HG03432 (cell line): ENCODE results near the gene INIP.
"Not testable (repeated sequence)": the region's sequence is repeated elsewhere in the genome, so short reads cannot be mapped to it uniquely, and the experiment has no call there.

Experiments
- ATAC-seq: cut with Tn5 transposase; IDR thresholded peaks from one replicate; pipeline ENCODE4 v1.9.1; 2021; ENCODE audit warnings: mild to moderate bottlenecking, moderate library complexity; ENCODE audit not compliant: unreplicated experiment

The INIP gene

DNA sequence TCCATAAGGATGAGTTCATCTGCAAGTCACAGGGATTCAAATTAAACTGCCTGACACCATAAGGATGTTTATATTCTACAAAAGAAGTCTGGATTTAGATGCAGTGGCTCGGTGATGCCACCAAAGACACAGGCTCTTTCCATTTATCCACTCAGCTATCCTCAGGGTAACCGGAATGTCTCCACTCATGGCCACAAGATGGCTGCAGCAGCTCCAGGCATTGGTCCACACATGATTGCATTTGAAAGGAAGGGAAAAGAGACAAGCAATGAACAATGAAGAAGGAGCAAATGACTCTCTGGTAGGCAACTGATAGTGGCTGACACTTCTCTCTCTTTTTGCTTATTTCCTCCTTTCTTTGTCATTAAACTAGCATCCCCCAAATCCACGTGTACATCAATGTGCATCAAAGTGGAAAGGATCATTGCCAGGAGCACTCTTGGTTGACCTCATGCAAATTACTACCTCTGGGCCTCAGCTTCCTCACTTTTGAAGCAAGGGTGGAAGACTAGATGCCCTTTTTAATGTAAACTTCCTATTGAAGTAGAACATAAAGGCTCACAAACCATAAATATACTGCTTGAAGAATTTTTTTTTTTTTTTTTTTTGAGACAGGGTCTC, 25.4 kb upstream of the INIP start:
- ATAC-seq, result no peak

DNA sequence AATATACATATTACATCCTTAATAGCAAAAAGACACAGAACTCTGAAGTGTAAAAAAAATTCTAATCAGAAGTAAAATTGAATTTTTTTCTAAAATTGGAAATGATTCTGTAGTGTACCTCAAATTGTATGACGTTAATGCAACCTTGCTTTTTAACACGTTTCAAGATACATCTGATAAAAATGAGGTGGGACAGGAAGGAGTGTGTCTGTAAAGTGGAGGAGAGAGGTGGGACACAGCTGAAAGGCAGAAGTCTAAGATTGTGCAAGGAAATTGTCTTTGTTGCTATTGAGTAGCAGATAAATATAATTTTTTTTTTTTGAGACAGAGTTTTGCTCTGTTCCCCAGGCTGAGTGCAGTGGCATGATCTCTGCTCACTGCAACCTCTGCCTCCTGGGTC, 17.0 kb upstream of the INIP start:
- no peak for ATAC-seq

DNA sequence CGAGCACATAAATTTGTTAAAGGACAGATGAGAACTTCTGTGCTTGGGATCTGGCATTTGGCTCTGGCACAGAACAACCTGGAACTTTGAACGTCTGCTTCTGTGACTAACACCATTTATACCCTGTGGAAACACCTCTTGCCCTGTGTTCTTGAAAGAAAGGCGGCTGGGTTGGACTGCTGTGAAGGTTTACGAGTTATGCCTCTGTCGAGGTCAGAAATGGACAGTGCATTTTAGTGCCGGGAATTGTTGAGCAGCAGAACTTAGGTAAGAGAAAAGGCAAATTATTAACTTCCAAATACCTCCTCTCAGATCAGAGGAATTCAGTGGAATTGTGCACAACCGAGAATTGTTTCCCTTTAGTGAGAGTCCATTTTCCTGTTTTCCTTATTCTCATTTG, 14.1 kb upstream of the INIP start:
- no peak for ATAC-seq

DNA sequence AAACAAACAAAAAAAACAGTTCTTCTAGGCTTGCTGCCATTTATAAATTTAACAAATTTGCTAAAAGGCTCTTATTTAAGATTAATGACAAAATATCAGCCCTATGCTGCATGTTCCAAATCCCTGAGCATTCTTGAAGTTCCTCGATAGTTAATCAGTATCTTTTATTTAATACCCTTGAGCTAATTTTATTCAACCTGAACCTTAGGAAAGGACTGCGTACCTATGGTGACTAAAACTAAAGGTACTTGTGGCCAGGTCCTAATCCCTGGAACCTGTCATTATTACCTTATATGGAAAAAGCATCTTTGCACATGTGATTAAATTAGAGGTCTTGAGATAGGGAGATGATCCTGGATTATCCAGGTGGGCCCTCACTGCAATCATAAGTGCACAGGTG, 10.5 kb upstream of the INIP start:
- no peak for ATAC-seq

DNA sequence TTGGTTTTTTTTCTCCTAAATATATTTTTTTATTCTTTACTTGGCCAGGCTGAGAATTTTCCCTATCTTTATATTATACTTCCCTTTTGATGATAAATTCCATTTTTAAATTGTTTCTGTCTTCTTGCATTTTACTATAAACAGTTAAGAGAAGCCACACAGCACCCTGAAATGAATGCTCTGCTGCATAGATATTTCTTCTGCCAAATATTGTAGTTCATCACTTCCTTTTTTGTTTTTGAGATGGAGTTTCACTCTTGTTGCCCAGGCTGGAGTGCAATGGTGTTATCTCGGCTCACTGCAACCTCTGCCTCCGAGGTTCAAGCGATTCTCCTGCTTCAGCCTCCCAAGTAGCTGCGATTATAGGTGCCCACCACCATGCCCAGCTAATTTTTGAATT, 8.5 kb upstream of the INIP start:
- ATAC-seq, result no peak

DNA sequence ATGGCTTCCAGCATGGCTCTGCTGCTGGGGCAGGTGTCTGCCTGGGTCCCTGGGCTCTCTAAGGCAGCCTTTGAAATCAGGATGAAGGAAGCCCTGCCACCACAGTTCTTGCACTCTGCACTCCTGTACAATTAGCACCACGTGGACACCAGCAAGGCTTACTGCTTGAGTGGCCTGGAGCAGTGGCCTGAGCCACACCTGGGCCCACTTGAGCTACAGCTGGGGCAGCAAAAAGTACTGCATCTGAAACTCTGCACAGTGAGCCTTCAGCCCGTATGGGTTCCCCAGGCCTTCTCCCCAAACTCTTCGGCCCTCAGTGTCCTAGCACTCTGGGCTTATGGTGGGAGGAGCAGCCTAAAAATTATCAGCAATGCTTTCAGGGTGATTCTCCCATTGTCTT, 8.0 kb upstream of the INIP start:
- peak; percentile 60 for ATAC-seq

DNA sequence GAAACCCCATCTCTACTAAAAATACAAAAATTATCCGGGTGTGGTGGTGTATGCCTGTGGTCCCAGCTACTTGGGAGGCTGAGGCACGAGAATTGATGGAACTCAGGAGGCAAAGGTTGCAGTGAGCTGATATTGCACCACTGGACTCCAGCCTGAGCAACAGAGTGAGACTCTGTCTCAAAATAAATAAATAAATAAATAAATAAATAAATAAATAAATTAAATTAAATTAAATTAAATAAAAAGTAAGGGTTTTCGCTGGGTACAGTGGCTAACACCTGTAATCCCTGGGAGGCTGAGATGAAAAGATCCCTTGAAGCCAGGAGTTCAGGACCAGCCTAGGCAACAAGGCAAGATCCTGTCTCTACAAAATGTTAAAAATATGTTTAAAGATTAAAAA, 4.8 kb upstream of the INIP start:
- not testable (repeated sequence) for ATAC-seq

DNA sequence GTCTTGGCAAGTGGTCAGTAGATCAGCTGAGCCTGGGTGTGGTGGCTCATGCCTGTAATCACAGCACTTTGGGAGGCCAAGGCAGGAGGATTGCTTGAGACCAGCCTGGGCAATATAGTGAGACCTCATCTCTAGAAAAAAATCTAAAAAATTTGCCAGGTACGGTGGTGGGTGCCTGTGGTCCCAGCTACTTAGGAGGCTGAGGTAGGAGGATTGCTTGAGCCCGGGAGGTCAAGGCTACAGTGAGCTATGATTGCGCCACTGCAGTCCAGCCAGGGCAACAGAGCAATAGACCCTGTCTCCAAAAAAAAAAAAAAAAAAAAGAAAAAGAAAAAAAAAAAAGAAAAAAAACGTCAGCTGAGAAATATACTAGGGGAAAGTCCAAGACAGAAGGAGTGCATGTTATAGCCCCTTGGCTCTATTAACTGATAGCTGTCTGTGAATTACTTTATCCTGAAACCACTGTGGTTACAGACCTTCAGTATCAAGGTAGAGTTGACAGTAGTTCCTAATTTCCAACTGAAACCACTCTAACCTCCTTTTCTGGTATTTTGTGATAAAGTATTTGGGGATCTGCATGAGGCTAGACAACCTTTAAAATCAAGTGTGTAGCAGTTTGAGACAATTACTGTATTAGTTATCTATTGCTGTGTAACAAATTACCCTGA, 2.3 kb upstream of the INIP start:
- no peak for ATAC-seq

DNA sequence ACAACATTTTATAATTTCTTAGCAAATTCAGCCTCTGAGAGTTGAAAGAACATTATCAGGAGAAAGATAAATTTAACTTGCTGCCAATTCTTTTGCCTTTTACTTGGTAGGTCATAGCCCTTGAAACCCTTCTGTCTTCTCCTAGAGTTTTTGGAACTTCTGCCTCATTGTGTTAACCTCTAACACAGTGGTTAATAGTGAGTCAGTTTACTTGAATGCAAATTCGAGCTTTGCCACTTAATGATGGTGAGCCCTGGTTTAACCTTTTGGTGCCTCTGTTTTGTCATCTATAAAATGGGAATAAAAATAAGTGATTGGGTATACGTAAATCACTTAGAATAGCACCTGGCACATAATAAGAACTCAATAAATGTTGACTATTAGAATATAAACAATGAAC, 1.8 kb upstream of the INIP start:
- no peak for ATAC-seq

DNA sequence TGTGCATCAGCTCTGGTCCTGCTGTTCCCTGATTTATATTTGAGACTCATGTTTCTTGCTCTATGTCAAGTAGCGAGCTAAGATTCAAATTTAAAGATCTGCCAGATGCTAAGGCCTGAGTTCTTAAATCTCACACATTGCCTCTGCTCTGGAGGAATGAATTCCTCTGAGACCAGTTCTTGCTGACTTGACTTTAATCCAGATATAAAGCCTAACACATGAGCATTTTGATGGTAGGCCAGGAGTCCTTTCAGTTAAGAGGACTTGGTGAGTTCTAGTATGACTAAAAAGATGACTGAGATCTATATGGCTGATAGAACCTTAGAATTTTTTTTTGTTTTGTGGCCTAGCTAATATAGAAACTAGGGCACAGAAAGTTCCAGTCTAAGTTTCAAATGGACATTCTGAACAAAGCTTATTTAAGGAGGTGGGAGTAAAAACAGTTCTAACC, 1.3 kb upstream of the INIP start:
- ATAC-seq, result no peak

DNA sequence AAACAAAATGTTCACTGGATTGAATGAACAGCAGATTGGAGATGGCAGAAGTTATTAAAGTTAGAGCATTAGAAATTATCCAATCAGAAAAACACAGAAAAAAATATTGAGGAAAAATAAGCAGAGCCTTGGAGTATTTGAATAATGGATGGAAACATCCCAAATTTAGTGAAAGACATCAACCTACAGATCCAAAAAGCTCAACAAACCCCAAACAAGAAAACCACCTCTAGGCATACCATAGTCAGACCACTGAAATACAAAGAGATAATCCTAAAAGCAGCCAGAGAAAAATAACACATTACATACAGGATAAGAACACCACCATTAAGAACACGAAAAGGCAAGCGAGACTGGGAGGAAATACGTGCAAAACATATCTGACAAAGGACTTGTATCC, 5.2 kb downstream of the INIP start:
- no peak for ATAC-seq

DNA sequence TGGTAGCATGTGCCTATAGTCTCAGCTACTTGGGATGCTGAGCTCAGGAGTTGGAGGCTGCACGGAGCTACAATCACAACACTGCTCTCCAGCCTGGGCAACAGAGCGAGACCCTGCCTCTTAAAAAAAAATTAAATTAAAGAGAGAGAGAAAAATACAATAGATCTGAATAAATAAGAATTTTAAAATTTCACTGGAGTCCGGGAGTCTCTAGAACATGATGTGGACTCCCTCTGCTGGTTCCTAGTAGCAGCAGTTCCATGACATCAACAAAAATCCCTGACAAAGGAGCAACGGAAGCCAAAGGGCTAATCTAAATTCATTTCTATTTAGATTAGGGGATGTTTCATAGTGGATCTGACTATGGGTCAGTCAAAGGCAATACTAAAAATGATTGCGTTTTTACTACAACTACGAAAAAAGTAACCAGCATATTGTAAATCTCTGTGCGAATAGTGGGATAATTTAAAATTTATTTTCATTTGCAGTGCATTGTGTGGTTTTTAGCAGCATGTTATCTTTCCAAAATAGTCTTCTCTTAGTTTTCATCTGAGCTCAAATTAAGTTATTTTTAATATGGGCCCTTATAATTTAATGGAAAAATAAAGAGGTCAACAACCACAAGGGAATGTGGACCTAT, 6.7 kb downstream of the INIP start:
- no peak for ATAC-seq

DNA sequence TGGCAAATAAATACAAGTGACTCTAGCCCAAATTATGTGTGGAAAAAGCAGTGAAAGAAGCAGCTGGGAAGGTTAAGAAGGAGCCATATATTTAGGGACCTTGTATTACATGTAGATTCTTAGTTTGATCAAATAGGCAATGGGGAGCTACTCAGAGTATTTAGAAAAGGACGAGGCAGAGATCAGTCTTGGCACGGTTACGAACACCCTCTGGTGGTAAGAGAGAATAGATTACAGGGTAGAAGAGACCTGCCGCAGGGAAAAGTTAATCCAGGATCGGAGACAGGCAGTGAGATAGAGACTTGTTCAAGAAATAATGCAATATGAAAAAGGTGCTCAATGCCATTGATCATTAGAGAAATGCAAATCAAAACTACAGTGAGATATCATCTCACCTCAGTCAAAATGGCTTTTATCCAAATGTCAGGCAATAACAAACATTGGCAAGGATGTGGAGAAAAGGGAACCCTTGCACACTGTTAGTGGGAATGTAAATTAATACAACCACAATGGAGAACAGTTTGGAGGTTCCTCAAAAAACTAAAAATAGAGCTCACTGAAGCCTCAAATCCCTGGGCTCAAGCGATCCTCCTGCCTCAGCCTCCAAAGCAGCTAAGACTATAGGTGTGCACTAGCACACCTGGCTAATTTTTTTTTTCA, 12.0 kb downstream of the INIP start:
- no peak for ATAC-seq

DNA sequence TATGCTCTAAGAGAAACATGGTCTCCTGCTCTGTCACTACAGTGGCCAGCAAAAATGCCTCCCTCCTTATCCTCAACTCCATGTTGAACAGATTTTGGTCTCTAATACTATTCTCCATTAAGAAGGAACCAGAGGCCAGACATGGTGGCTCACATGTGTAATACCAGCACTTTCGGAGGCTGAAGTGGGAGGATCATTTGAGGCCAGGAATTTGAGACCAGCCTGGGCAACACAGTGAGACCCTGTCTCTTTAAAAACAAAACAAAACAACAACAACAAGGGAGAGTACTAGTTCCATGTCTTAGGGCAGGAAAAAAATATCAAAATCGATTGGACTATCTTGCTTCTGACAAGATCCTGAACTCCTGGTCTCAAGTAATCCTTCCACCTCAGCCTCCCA, 14.6 kb downstream of the INIP start:
- ATAC-seq, result no peak

DNA sequence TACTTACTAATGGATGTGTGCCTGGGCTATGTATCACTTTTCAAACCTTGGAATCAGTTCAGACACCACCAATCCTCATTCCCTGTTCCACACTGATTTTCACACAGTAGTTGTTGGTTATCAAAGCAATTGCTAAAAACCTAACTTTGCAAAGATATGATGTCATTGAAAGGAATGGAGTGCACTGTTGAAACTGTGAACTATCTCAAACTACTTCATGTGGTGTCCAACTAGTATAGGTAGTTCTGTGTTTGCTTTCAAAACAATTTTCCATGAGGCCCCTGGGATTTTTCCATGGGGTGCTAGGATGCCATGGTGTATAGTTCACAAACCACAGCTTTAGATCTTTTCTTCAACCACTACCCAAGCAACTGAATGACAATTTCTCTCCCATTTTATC, 17.8 kb downstream of the INIP start:
- no peak for ATAC-seq

DNA sequence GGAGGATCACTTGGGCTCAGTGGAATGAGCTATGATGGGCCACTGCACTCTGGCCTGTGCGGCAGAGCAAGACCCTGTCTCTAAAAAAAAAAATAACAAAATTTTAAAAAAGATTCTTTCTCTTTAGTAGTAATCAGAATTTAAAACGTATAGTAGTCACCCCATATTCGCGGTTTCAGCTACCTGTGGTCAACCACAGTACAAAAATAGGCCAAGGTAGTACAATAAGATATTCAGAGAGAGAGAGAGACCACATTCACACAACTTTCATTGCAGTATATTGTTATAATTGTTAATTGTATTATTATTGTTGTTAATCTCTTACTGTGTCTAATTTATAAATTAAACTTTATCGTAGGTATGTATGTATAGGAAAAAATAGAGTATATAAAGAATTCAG, 18.7 kb downstream of the INIP start:
- peak; percentile 87 for ATAC-seq

DNA sequence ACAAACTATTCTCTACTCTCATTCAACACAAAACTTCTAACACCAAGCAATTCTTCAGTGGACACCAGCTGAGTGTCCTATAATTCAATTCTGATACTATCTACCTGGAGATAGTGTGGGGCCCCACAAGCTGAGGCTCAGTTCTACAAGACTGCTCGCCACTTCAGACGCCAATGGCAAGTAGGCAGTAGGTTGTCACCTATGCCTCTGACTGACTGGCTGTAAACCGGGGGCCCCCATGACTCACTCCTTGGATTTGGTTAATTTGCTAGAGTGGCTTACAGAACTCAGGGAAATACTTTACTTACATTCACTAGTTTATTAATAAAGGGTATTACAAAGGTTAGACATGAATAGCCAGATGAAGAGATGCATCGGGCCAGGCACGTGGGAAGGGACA, 21.5 kb downstream of the INIP start:
- ATAC-seq, result no peak

DNA sequence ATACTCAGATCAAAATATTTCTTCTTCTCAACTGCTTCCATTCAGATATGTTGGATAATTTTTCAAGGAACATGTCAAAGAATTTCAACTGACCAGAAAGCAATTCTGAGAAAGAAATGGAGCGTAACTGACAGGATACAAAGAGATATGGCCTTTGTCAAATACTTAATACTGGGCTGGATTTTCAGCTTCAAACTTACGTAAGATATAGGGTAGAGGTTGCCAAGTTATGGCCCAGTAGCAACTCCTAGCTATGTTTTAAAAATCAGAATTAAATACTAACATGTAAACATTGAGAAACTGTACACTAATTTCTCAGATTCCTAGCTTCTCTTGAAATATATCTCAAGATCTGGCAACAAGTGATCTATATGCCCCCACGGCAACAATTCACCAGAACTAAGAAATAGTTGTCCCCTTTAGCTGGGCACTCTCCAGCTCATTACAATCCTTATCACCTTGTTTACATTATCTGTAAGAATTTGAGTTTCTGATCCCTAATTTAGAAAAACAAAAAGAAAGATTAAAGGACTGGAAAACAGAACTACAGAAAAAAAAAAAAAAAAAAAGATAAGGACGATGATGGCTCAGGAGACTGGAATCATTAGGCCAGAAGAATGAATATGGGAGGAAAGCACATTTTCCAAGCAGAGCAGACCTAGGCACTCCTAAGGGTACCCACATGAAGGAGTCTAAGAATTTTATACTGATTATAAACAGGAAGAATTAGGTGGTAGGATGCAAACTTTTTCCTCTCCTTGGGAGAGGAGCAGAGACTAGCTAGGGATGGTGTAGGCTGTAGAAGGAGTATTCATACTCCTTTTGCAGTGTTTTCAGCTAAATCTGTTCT, 23.0 kb downstream of the INIP start:
- no peak for ATAC-seq

DNA sequence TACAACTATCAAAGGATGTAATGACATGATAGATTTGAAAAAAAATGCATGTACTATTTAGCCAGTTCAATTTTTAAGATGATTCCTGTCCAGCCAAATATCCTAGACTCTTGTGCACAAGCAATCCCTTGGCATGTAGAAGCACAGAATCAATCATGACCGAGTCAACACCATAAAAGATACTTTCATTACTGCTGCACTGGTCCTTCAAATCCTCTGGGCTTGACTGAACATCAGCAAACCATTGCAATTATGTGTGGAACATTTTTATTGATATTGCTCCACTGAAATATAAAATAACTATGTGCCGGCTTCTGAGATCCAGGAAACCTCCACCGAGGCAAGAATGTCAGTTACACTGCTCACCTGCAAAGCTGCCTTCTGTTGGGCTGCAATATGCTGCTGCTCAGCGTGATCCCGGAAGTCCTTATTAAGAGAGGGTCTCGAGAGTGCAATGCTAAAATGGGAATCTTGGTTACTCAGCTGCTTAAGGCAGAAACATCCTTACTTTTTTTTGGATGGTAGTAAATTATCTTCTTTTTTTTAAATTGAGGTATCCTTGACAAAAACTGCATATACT, 28.7 kb downstream of the INIP start:
- no peak for ATAC-seq

DNA sequence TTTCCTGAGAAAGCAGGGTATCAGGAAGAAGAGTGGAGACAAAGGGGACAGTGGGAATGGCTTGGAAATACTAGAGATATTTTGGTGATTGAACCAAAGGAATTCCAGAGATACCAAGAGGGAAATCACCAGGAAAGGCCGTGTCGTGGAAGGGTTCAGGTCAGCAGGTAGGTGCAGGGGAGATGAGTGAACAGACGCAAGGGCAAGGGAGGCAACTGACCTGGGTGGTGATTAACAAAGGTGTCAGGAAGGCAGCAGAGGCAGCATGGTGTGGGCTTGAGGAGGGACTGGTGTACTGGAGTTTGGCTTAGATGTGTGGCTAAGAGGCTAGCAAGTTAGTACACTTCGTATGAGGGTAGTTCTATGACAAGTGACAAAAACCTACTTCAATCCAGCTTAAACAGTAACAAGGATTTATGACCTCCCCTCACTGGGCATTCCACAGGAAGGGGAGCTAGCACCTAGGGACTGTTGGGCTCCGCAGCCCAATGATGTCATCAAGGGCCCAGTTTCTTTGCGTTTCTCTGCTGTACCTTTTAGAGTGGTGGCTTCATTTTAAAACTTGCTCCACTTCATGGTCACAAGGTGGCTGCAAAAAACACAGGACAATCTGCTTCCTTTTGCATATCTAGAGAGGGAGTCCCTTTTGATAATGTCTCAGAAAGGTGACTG, 37.0 kb downstream of the INIP start:
- ATAC-seq, result no peak
